ENCODE measurements around the gene DTX1. TPM values are rescaled to one million over a fixed set of nuclear protein-coding genes. Genes with fewer than 3 reads are reported as not detected.

Gene DTX1
- total RNA-seq (1 to 10 TPM in 4 of 5 donors, under 1 TPM in 1; 0.43 to 6.2 (median 2.7) TPM), polyA plus RNA-seq (1 to 10 TPM; 1.0 to 1.5 (median 1.1) TPM)
- long read RNA-seq, donor 1 = 0 reads
- long read RNA-seq, donor 2 = 0 reads
- long read RNA-seq, donor 3 = 0 reads
- long read RNA-seq, donor 4 = 0 reads
- long read RNA-seq, donor 5, partial matches to known transcripts = 0 of 2 reads
- long read RNA-seq, donor 5, other reads (novel, unspliced or antisense) = 0 of 2 reads
- long read RNA-seq, donor 6 = 0 reads
- long read RNA-seq, donor 7, partial matches to known transcripts = 0 of 1 reads
- long read RNA-seq, donor 7, other reads (novel, unspliced or antisense) = 0 of 1 reads
- long read RNA-seq, donor 8 = 0 reads
- long read RNA-seq, donor 9 = 0 reads
- long read RNA-seq, donor 10 = 0 reads

GRCh38 chr12:113056631-113057488 is at the start of gene DTX1:
TSS of gene DTX1 (plus strand) at chr12:113056730. CDS start at chr12:113058193, 1,463 bp downstream.
- WGBS, 5 donors = 0 to 2% (median 1%) methylated on average over 22 to 94 of the region's 94 CpGs
- TF ChIP-seq POLR2A (IDR thresholded peaks at IDR 0.05) (no peak), POLR2AphosphoS5 (IDR thresholded peaks at IDR 0.05) (no peak)
- Histone ChIP-seq H3K36me3 (no peaks in the 10 kb centered on the region), H3K9me3 (no peaks in the 10 kb centered on the region), H3K4me3 (peak within 1 kb of the TSS; percentile 46 to 66 (median 54)), H3K27ac (peak within 1 kb of the TSS in 1 of 5 donors; percentile 17), H3K27me3 (peaks cover 9 to 73% (median 30%) of the 10 kb centered on the region in 3 donors), H3K4me1 (peaks cover 11 to 16% (median 14%) of the 10 kb centered on the region in 4 donors)
- peak in 1 of 2 donors; percentile 66 for DNase-seq
- intact Hi-C loops (cut with DNase I; ENCODE audit: low total_unique reads) = no loop called here

GRCh38 chr12:113007166-113007565 is 49.4 kb upstream of the DTX1 start:
- H3K4me3 ChIP-seq = no peak overlapping the region
- TF ChIP-seq POLR2AphosphoS5 (IDR thresholded peaks at IDR 0.05) (no peak), CTCF (IDR thresholded peaks at IDR 0.05) (no peak), POLR2A (IDR thresholded peaks at IDR 0.05) (no peak), EP300 (IDR thresholded peaks at IDR 0.05) (no peak)
- DNase-seq = no peak
- H3K9me3 ChIP-seq = peaks cover 0 to 9% (median 4%) of the 10 kb centered on the region in 4 donors
- H3K27me3 ChIP-seq = no peaks in the 10 kb centered on the region
- WGBS, 5 donors = 87 to 94% (median 88%) methylated on average over 4 of the region's 4 CpGs
- intact Hi-C loops (cut with DNase I; ENCODE audit: low total_unique reads) = no loop called here
- no peaks in the 10 kb centered on the region for H3K4me1 ChIP-seq
- H3K36me3 ChIP-seq = peaks cover 10 to 97% (median 87%) of the 10 kb centered on the region in 4 donors
- H3K27ac ChIP-seq = no peak overlapping the region

GRCh38 chr12:113010701-113011100 is 45.8 kb upstream of the DTX1 start:
- TF ChIP-seq CTCF (IDR thresholded peaks at IDR 0.05) = no peak
- no peak for TF ChIP-seq POLR2A (IDR thresholded peaks at IDR 0.05)
- TF ChIP-seq EP300 (IDR thresholded peaks at IDR 0.05) = no peak
- TF ChIP-seq POLR2AphosphoS5 (IDR thresholded peaks at IDR 0.05) = no peak
- Histone ChIP-seq H3K36me3 (peaks cover 3 to 61% (median 57%) of the 10 kb centered on the region in 4 donors), H3K4me3 (no peak overlapping the region), H3K27me3 (no peaks in the 10 kb centered on the region), H3K27ac (no peak overlapping the region), H3K4me1 (no peaks in the 10 kb centered on the region), H3K9me3 (peaks cover 0 to 9% (median 4%) of the 10 kb centered on the region in 4 donors)
- intact Hi-C loops (cut with DNase I; ENCODE audit: low total_unique reads) = no loop called here
- no peak for DNase-seq
- WGBS, 5 donors = 72 to 86% (median 79%) methylated on average over 2 of the region's 2 CpGs

GRCh38 chr12:113014565-113014964 is 42.0 kb upstream of the DTX1 start:
- intact Hi-C loops (cut with DNase I; ENCODE audit: low total_unique reads) = no loop called here
- H3K4me1 ChIP-seq = no peaks in the 10 kb centered on the region
- peaks cover 0 to 9% (median 4%) of the 10 kb centered on the region in 4 donors for H3K9me3 ChIP-seq
- no peaks in the 10 kb centered on the region for H3K27me3 ChIP-seq
- no peak overlapping the region for H3K4me3 ChIP-seq
- H3K36me3 ChIP-seq = peaks cover 0 to 23% (median 22%) of the 10 kb centered on the region in 4 donors
- no peak for DNase-seq
- WGBS, 5 donors = 50 to 62% (median 55%) methylated on average over 9 of the region's 9 CpGs
- H3K27ac ChIP-seq = no peak overlapping the region
- TF ChIP-seq POLR2A (IDR thresholded peaks at IDR 0.05) = no peak
- TF ChIP-seq CTCF (IDR thresholded peaks at IDR 0.05) = no peak
- TF ChIP-seq EP300 (IDR thresholded peaks at IDR 0.05) = no peak
- no peak for TF ChIP-seq POLR2AphosphoS5 (IDR thresholded peaks at IDR 0.05)

Data from stomach (tissue), 19 donors.